ENCODE results near the gene TIMP2.
"Not testable (repeated sequence)": the region's sequence is repeated elsewhere in the genome, so short reads cannot be mapped to it uniquely, and the experiment has no call there.

TIMP2 gene

GRCh38 chr17:78956254-78956653 is 31.1 kb upstream of the TIMP2 start:
- no peak for DNase-seq (ENCODE audit: low read depth, low spot score)

- no peak for DNase-seq (ENCODE audit: low read depth, low spot score)
These were observed 29.5 kb upstream of the TIMP2 start for GRCh38 chr17:78954684-78955083.

GRCh38 chr17:78953356-78954350 is 28.5 kb upstream of the TIMP2 start:
- no peak for DNase-seq (ENCODE audit: low read depth, low spot score)

GRCh38 chr17:78952706-78953105 is 27.5 kb upstream of the TIMP2 start:
- DNase-seq (ENCODE audit: low read depth, low spot score), result no peak

- DNase-seq (ENCODE audit: low read depth, low spot score), result no peak
These were observed 26.9 kb upstream of the TIMP2 start for GRCh38 chr17:78951967-78952551.

- no peak for DNase-seq (ENCODE audit: low read depth, low spot score)
These were observed 25.7 kb upstream of the TIMP2 start for GRCh38 chr17:78950870-78951269.

- no peak for DNase-seq (ENCODE audit: low read depth, low spot score)
These were observed 22.3 kb upstream of the TIMP2 start for GRCh38 chr17:78947235-78948149.

GRCh38 chr17:78946631-78947030 is 21.4 kb upstream of the TIMP2 start:
- no peak for DNase-seq (ENCODE audit: low read depth, low spot score)

- DNase-seq (ENCODE audit: low read depth, low spot score), result no peak
These were observed 20.9 kb upstream of the TIMP2 start for GRCh38 chr17:78946131-78946530.

GRCh38 chr17:78945455-78945854 is 20.3 kb upstream of the TIMP2 start:
- DNase-seq (ENCODE audit: low read depth, low spot score), result not testable (repeated sequence)

- no peak for DNase-seq (ENCODE audit: low read depth, low spot score)
These were observed 19.8 kb upstream of the TIMP2 start for GRCh38 chr17:78944956-78945355.

GRCh38 chr17:78944026-78944425 is 18.8 kb upstream of the TIMP2 start:
- no peak for DNase-seq (ENCODE audit: low read depth, low spot score)

- peak; percentile 64 for DNase-seq (ENCODE audit: low read depth, low spot score)
These were observed 15.5 kb upstream of the TIMP2 start for GRCh38 chr17:78940708-78941107.

- DNase-seq (ENCODE audit: low read depth, low spot score), result no peak
These were observed 15.1 kb upstream of the TIMP2 start for GRCh38 chr17:78940258-78940657.

- peak; percentile 60 for DNase-seq (ENCODE audit: low read depth, low spot score)
These were observed 14.4 kb upstream of the TIMP2 start for GRCh38 chr17:78939615-78940014.

- no peak for DNase-seq (ENCODE audit: low read depth, low spot score)
These were observed 12.4 kb upstream of the TIMP2 start for GRCh38 chr17:78937561-78937960.

GRCh38 chr17:78935419-78936323 is 10.5 kb upstream of the TIMP2 start:
- peak; percentile 93 for DNase-seq (ENCODE audit: low read depth, low spot score)

GRCh38 chr17:78934681-78935418 is 9.7 kb upstream of the TIMP2 start:
- DNase-seq (ENCODE audit: low read depth, low spot score), result no peak

- peak; percentile 99 for DNase-seq (ENCODE audit: low read depth, low spot score)
These were observed 8.9 kb upstream of the TIMP2 start for GRCh38 chr17:78933959-78934568.

Measured in astrocyte of the hippocampus (primary cell).